K562 (cell line): ENCODE measurements around the gene SEPTIN6. TPM values are rescaled to one million over a fixed set of nuclear protein-coding genes. Genes with fewer than 3 reads are reported as not detected.

Source experiments
- BRF2 ChIP-seq: IDR thresholded peaks from 3 replicates; pipeline ENCODE4 v1.6.1; 2011; ENCODE audit warnings: borderline replicate concordance, mild to moderate bottlenecking; ENCODE audit not compliant: insufficient read length, insufficient read depth
- FUS ChIP-seq: fragments of 200-400 bp; formaldehyde crosslinking; optimal IDR thresholded peaks from 2 replicates; pipeline ENCODE3; 2017; ENCODE audit warnings: low read depth, low read length
- NKRF ChIP-seq: fragments of 450-650 bp; IDR thresholded peaks from 2 replicates; pipeline ENCODE4 v1.6.1; 2016; ENCODE audit warnings: borderline replicate concordance
- NR2F6 ChIP-seq: fragments of 450-650 bp; formaldehyde crosslinking; IDR thresholded peaks from 2 replicates; pipeline ENCODE4 v1.4.0; 2020; ENCODE audit warnings: mild to moderate bottlenecking
- PHF20 ChIP-seq: fragments of 450-650 bp; IDR thresholded peaks from 2 replicates; pipeline ENCODE4 v1.6.1; 2018; ENCODE audit not compliant: partially characterized antibody
- RCOR1 ChIP-seq, 2 experiments: IDR thresholded peaks; 2 replicates each; pipeline ENCODE4 v1.6.1; 2012; ENCODE audit warnings: low read depth in 2 of 2, low read length in 2 of 2, borderline replicate concordance in 1 of 2, improper control_type of control experiment in 1 of 2
- ZBTB12 ChIP-seq: fragments of 250-450 bp; sonication (Bioruptor Pico); IDR thresholded peaks from 2 replicates; pipeline ENCODE4 v1.4.0; 2020
- ZNF232 ChIP-seq: sonication (generic); formaldehyde crosslinking; IDR thresholded peaks from 2 replicates; pipeline ENCODE4 v1.8.0; 2022; ENCODE audit warnings: mild to moderate bottlenecking, missing genetic modification reagents
- ZNF398 ChIP-seq: fragments of 250-450 bp; sonication (Bioruptor Pico); IDR thresholded peaks from 2 replicates; pipeline ENCODE4 v1.8.0; 2021; ENCODE audit warnings: moderate library complexity, mild to moderate bottlenecking, inconsistent platforms
- polyA plus RNA-seq, 8 experiments: library from polyadenylated mRNA; depleted of rRNA in 4 of 8; stranded (reverse) in 5 of 8; unstranded in 3 of 8; fragments of >200 nt; fragmentation: Nextera tagmentation in 2 of 8; fragmentation: Illumina TruSeq in 1 of 8; extraction: Ambion mirVana in 2 of 8; extraction: Trizol in 1 of 8; gene quantifications; 2 replicates each; pipeline versions ENCODE4 v1.2.1 to v1.2.3, GENCODE V29; 2011 to 2014; ENCODE audit warnings: inconsistent platforms in 1 of 8, missing spikeins in 1 of 8
- total RNA-seq, 7 experiments: library from RNA; depleted of rRNA in 6 of 7; stranded (reverse); fragments of >200 nt in 6 of 7; fragmentation: Illumina TruSeq in 2 of 7; extraction: Trizol in 2 of 7; gene quantifications; 2 replicates each; pipeline versions ENCODE4 v1.2.1 to v1.2.3, GENCODE V29; 2011 to 2021; ENCODE audit warnings: low replicate concordance in 1 of 7

SEPTIN6 gene
- total and polyA plus RNA-seq, 9 of the 15 experiments (the other 6 are each of a cell fraction or from before 2014, with no cell fraction given): 8.4 to 67.0 (median 37.8) TPM

- TF ChIP-seq NKRF (no peak), ZNF232 (CRISPR knock-in tag) (no peak), ZNF398 (no peak), PHF20 (no peak), FUS (no peak), ZBTB12 (CRISPR knock-in tag) (no peak), RCOR1 (IDR thresholded peaks at IDR 0.05; ENCODE audit: borderline replicate concordance in 1 of 2, low read depth in 2 of 2, low read length in 2 of 2) (no peak), BRF2 (no peak), NR2F6 (CRISPR knock-in tag) (no peak)
Measured at GRCh38 chrX:119706616-119707015, 13.6 kb upstream of the SEPTIN6 start (continued).
